KMS-11 (cell line): ENCODE results near the gene RIBC2.

ENCODE experiments used
- H2AFZ ChIP-seq: fragments of 200-600 bp; sonication (generic); 2 replicates; pipeline ENCODE4 v1.6.1; 2016; ENCODE audit warnings: antibody characterized with exemption, mixed run types, low read depth
- H3K27ac ChIP-seq: fragments of 200-600 bp; sonication (generic); 2 replicates; pipeline ENCODE4 v1.6.1; 2016; ENCODE audit warnings: mild to moderate bottlenecking, mixed run types
- H3K27me3 ChIP-seq: fragments of 200-600 bp; sonication (generic); 2 replicates; pipeline ENCODE4 v1.6.1; 2017; ENCODE audit warnings: mild to moderate bottlenecking, low read depth, mixed run types, moderate library complexity; ENCODE audit not compliant: insufficient read depth
- H3K36me3 ChIP-seq: fragments of 200-600 bp; sonication (generic); 2 replicates; pipeline ENCODE4 v1.6.1; 2017; ENCODE audit warnings: mild to moderate bottlenecking, mixed run types; ENCODE audit not compliant: insufficient read depth
- H3K4me1 ChIP-seq: fragments of 200-600 bp; sonication (generic); 2 replicates; pipeline ENCODE4 v1.6.1; 2016; ENCODE audit warnings: mild to moderate bottlenecking, low read depth, mixed run types; ENCODE audit not compliant: poor library complexity, severe bottlenecking
- H3K4me2 ChIP-seq: fragments of 200-600 bp; sonication (generic); 2 replicates; pipeline ENCODE4 v1.7.0; 2016; ENCODE audit warnings: mild to moderate bottlenecking, mixed run types
- H3K4me3 ChIP-seq: fragments of 200-600 bp; sonication (generic); IDR thresholded peaks from 2 replicates; pipeline ENCODE4 v1.6.1; 2017; ENCODE audit warnings: low read depth, low read length, mixed read lengths; ENCODE audit not compliant: insufficient read depth
- H3K79me2 ChIP-seq: fragments of 200-600 bp; sonication (generic); 2 replicates; pipeline ENCODE4 v1.6.1; 2016; ENCODE audit warnings: low read depth, mixed run types; ENCODE audit not compliant: insufficient read depth
- H3K9ac ChIP-seq: fragments of 200-600 bp; sonication (generic); 2 replicates; pipeline ENCODE4 v1.6.1; 2016; ENCODE audit warnings: mild to moderate bottlenecking, mixed run types
- H4K20me1 ChIP-seq: fragments of 200-600 bp; sonication (generic); 2 replicates; pipeline ENCODE4 v1.6.1; 2016; ENCODE audit warnings: mild to moderate bottlenecking, mixed run types; ENCODE audit not compliant: insufficient read depth
- CTCF ChIP-seq: fragments of 200-600 bp; sonication (generic); conservative IDR thresholded peaks from 2 replicates; pipeline ENCODE4 v1.6.1; 2017; ENCODE audit warnings: low read depth, mild to moderate bottlenecking, antibody characterized with exemption, low read length, moderate library complexity, mixed read lengths

Gene RIBC2

DNA sequence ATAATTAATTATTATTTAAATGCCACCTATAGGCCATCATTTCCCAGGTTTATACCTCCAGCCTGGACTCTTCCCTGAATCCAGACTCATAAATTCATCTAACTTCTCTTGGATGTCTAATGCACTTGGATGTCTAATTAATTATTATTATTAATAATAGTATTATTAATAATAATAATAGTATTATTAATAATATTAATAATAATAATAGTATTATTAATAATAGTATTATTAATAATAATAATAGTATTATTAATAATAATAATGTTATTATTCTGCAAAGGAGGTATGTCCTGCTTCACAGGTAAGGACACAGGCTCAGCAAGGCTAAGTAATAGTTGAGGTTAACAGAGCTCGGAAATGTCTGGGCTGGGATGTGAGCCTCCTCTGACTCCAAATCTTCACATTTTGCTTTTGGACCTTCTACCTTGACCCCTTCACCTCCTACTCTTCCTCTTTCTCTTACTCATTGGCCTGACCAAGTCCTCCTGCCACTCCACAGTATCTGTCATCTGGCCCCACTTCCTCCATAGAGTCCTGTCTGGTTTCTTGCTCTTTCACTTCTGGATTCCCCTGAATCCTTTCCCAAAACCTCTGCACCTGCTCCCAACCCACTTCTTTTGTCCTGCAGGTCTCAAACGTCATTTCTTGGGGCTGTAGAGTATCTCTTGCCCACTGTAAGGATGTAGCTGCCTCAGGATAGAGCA, 8.0 kb downstream of the RIBC2 start:
- no peaks in the 10 kb centered on the region for H3K36me3 ChIP-seq
- H4K20me1 ChIP-seq: no peaks in the 10 kb centered on the region
- TF ChIP-seq CTCF: no peak
- no peak overlapping the region for H3K27ac ChIP-seq
- H3K9ac ChIP-seq: no peak overlapping the region
- no peak overlapping the region for H3K4me3 ChIP-seq
- no peak overlapping the region for H2AFZ ChIP-seq
- H3K4me1 ChIP-seq: no peaks in the 10 kb centered on the region
- no peak overlapping the region for H3K4me2 ChIP-seq
- H3K27me3 ChIP-seq: peaks cover 16% of the 10 kb centered on the region; the same call in 1 of the 2 replicates
- no peaks in the 10 kb centered on the region for H3K79me2 ChIP-seq

DNA sequence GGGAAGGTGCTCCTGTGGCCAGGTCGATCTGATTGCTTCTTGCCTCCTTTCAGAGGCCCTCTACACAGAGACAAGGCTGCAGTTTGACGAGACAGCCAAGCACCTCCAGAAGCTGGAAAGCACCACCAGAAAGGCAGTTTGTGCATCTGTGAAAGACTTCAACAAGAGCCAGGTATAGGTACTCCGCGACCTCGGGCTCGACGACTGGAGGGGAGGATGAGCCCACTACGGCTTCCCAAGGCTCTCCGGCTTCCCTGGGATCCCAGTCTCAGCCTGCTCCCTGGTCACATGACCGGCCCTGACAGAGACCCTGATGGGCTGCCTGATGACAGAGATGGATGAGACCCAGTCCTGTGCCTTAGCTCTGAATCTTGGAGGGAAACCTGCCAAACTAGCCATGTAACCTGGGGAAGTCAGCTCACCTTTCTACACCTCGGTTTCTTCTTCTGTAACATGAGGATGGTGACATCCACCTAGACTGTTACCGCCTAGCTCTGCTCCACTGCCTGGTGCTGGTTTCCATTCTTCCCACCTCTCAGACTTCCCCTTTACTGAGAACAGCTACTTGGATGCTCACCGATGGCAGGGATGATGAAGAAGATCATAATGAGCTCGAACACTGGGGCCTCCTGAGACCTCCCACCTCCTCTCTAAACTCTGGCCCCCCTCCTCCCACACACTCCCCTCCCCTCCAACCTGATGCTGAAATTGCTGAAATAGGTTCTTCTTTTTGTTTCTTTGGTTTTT, 8.9 kb downstream of the RIBC2 start:
- no peaks in the 10 kb centered on the region for H3K36me3 ChIP-seq
- H4K20me1 ChIP-seq: no peaks in the 10 kb centered on the region
- H2AFZ ChIP-seq: no peak overlapping the region
- no peak for TF ChIP-seq CTCF
- H3K27me3 ChIP-seq: peaks cover 16% of the 10 kb centered on the region; the same call in 1 of the 2 replicates
- H3K4me1 ChIP-seq: no peaks in the 10 kb centered on the region
- no peak overlapping the region for H3K27ac ChIP-seq
- no peak overlapping the region for H3K9ac ChIP-seq
- H3K4me3 ChIP-seq: no peak overlapping the region
- H3K79me2 ChIP-seq: no peaks in the 10 kb centered on the region
- H3K4me2 ChIP-seq: no peak overlapping the region

DNA sequence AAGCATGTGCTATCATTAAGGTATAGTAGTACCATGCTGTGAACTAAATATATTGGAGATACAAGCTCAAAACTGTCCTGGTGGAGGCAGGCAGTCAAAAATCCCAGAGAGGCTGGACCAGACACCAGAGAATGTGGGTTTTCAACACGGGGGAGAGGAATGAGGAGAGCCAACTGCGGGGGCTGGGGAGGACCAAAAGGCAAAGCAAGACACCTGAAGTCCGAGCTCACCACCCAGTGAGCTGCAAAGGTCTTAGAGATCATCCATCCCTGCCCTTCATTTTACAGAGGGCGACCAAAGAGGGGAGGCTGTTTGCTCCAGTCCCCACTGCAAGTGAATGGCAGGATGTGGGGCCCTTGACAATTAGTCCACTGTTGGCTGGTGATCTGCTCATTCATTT, 10.0 kb downstream of the RIBC2 start:
- H3K27me3 ChIP-seq: peaks cover 22% of the 10 kb centered on the region; the same call in 1 of the 2 replicates
- no peak overlapping the region for H3K9ac ChIP-seq
- no peak overlapping the region for H2AFZ ChIP-seq
- H3K27ac ChIP-seq: no peak overlapping the region
- TF ChIP-seq CTCF: no peak
- H3K79me2 ChIP-seq: no peaks in the 10 kb centered on the region
- no peaks in the 10 kb centered on the region for H3K4me1 ChIP-seq
- H4K20me1 ChIP-seq: no peaks in the 10 kb centered on the region
- H3K4me3 ChIP-seq: no peak overlapping the region
- H3K36me3 ChIP-seq: no peaks in the 10 kb centered on the region
- no peak overlapping the region for H3K4me2 ChIP-seq

DNA sequence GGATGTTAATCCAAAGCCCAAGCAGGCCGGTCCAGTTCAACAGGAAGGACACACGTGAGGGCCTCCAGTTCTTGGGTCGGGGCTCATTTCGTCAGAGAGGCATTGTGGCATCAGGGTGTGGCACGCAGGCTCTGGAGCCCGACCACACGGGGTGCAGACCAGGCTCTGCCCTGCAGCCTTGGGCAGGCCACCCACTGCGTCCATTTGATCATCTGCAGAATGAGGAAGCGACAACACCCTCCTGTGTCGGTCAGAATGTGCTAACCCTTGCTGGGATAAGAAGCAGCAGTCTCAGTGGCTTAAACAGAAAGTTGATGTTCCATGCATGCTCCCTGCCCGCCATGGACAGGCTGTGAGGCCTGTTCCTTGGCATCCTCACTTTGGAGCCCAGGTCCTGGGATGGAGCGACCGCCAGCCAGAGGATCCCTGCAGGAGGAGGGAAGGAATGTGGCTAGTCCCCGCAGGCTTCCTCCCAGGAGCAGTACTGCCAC, 10.8 kb downstream of the RIBC2 start:
- Histone ChIP-seq H3K9ac (no peak overlapping the region), H3K36me3 (no peaks in the 10 kb centered on the region), H2AFZ (no peak overlapping the region), H4K20me1 (no peaks in the 10 kb centered on the region), H3K4me2 (no peak overlapping the region), H3K4me1 (no peaks in the 10 kb centered on the region), H3K79me2 (no peaks in the 10 kb centered on the region), H3K27me3 (peaks cover 29% of the 10 kb centered on the region; the same call in 1 of the 2 replicates), H3K27ac (no peak overlapping the region), H3K4me3 (no peak overlapping the region)
- TF ChIP-seq CTCF: no peak
